ENCODE data around the gene SCNN1B.

SCNN1B gene

GRCh38 chr16:23410176-23410575 lies 108.1 kb downstream of the SCNN1B start:
- DNase-seq, result no peak

- no peak for DNase-seq
Measured at GRCh38 chr16:23414731-23415130, 112.6 kb downstream of the SCNN1B start.

- DNase-seq, result no peak
Measured at GRCh38 chr16:23416816-23417215, 114.7 kb downstream of the SCNN1B start.

- DNase-seq, result no peak
Measured at GRCh38 chr16:23420011-23420410, 117.9 kb downstream of the SCNN1B start.

GRCh38 chr16:23423496-23424049 lies 121.5 kb downstream of the SCNN1B start:
- no peak for DNase-seq

- no peak for DNase-seq
Measured at GRCh38 chr16:23424292-23424958, 122.3 kb downstream of the SCNN1B start.

GRCh38 chr16:23428351-23428750 lies 126.2 kb downstream of the SCNN1B start:
- DNase-seq, result no peak
